Liver (tissue), 9 donors: ENCODE measurements around the gene STPG4. TPM values are rescaled to one million over a fixed set of nuclear protein-coding genes. Genes with fewer than 3 reads are reported as not detected.

Source experiments
- DNase-seq: peaks from one replicate; pipeline ENCODE4 v3.0.0-alpha.2; 2017; ENCODE audit warnings: low spot score
- H3K27ac ChIP-seq, 2 donors: one replicate each; pipeline ENCODE4 v1.7.0; 2013; ENCODE audit warnings: inconsistent platforms in 2 of 2, low read length in 2 of 2, control low read depth in 1 of 2, low read depth in 1 of 2, mild to moderate bottlenecking in 1 of 2
- H3K27me3 ChIP-seq, 4 donors: one replicate each; pipeline versions ENCODE4 v1.6.1 to v1.7.0; 2013; ENCODE audit warnings: low read length in 3 of 4, inconsistent platforms in 1 of 4, mild to moderate bottlenecking in 1 of 4, moderate library complexity in 1 of 4; ENCODE audit not compliant: control insufficient read depth in 4 of 4, insufficient read depth in 4 of 4
- H3K36me3 ChIP-seq, 4 donors: one replicate each; pipeline versions ENCODE4 v1.6.1 to v1.7.0; 2013; ENCODE audit warnings: low read length in 3 of 4, mild to moderate bottlenecking in 3 of 4, low read depth in 1 of 4, moderate library complexity in 1 of 4; ENCODE audit not compliant: control insufficient read depth in 4 of 4, insufficient read depth in 3 of 4
- H3K4me1 ChIP-seq, 4 donors: one replicate each; pipeline versions ENCODE4 v1.6.1 to v1.7.0; 2013; ENCODE audit warnings: low read length in 3 of 4, mild to moderate bottlenecking in 3 of 4, moderate library complexity in 1 of 4; ENCODE audit not compliant: control insufficient read depth in 4 of 4, insufficient read depth in 4 of 4
- H3K4me3 ChIP-seq, 3 donors: one replicate each; pipeline versions ENCODE4 v1.6.1 to v1.7.0; 2013; ENCODE audit warnings: low read length in 3 of 3, control low read depth in 1 of 3, low read depth in 1 of 3, mild to moderate bottlenecking in 1 of 3
- H3K9ac ChIP-seq, 2 donors: one replicate each; pipeline ENCODE4 v1.7.0; 2013; ENCODE audit warnings: low read length in 2 of 2, mild to moderate bottlenecking in 2 of 2, moderate library complexity in 2 of 2, control low read depth in 1 of 2, low read depth in 1 of 2
- H3K9me3 ChIP-seq, 4 donors: one replicate each; pipeline versions ENCODE4 v1.6.1 to v1.7.0; 2013; ENCODE audit warnings: low read length in 3 of 4; ENCODE audit not compliant: control insufficient read depth in 4 of 4
- CTCF ChIP-seq: fragments of 150-350 bp; IDR thresholded peaks from 2 replicates; pipeline ENCODE4 v1.5.1; 2017; ENCODE audit warnings: improper control_type of control experiment, low read depth, low read length; ENCODE audit not compliant: missing input control
- EGR1 ChIP-seq, 2 donors: IDR thresholded peaks; 2 replicates each; pipeline ENCODE4 v1.6.1; 2016 to 2018; ENCODE audit warnings: antibody characterized with exemption in 2 of 2, low read depth in 2 of 2
- FOXA1 ChIP-seq: IDR thresholded peaks from 2 replicates; pipeline ENCODE4 v1.6.1; 2016; ENCODE audit warnings: antibody characterized with exemption
- FOXA2 ChIP-seq: IDR thresholded peaks from 2 replicates; pipeline ENCODE4 v1.6.1; 2016; ENCODE audit warnings: antibody characterized with exemption
- GABPA ChIP-seq, 2 donors: IDR thresholded peaks in 1 of 2; conservative IDR thresholded peaks in 1 of 2; 2 replicates each; pipeline ENCODE4 v1.6.1; 2016; ENCODE audit warnings: antibody characterized with exemption in 2 of 2, mild to moderate bottlenecking in 1 of 2, moderate library complexity in 1 of 2
- HNF4A ChIP-seq, 2 donors: conservative IDR thresholded peaks; 2 replicates each; pipeline ENCODE4 v1.6.1; 2016; ENCODE audit warnings: antibody characterized with exemption in 2 of 2, mild to moderate bottlenecking in 2 of 2
- HNF4G ChIP-seq: IDR thresholded peaks from 2 replicates; pipeline ENCODE4 v1.6.1; 2016; ENCODE audit warnings: antibody characterized with exemption
- JUND ChIP-seq, 2 donors: IDR thresholded peaks; 2 replicates each; pipeline ENCODE4 v1.6.1; 2016; ENCODE audit warnings: antibody characterized with exemption in 2 of 2
- MAX ChIP-seq: IDR thresholded peaks from 2 replicates; pipeline ENCODE4 v1.6.1; 2016; ENCODE audit warnings: antibody characterized with exemption
- NR2F2 ChIP-seq: IDR thresholded peaks from 2 replicates; pipeline ENCODE4 v1.6.1; 2016; ENCODE audit warnings: antibody characterized with exemption
- RAD21 ChIP-seq, 2 donors: IDR thresholded peaks; 2 replicates each; pipeline ENCODE4 v1.6.1; 2016; ENCODE audit warnings: antibody characterized with exemption in 2 of 2, mild to moderate bottlenecking in 2 of 2
- REST ChIP-seq: IDR thresholded peaks from 2 replicates; pipeline ENCODE4 v1.6.1; 2016; ENCODE audit warnings: antibody characterized with exemption, mild to moderate bottlenecking
- RXRA ChIP-seq, 2 donors: IDR thresholded peaks; 2 replicates each; pipeline ENCODE4 v1.6.1; 2017 to 2018; ENCODE audit warnings: antibody characterized with exemption in 2 of 2, mild to moderate bottlenecking in 1 of 2
- SP1 ChIP-seq: IDR thresholded peaks from 2 replicates; pipeline ENCODE4 v1.6.1; 2018; ENCODE audit warnings: antibody characterized with exemption, mild to moderate bottlenecking
- TAF1 ChIP-seq: conservative IDR thresholded peaks from 2 replicates; pipeline ENCODE4 v1.6.1; 2016; ENCODE audit warnings: antibody characterized with exemption, mild to moderate bottlenecking
- YY1 ChIP-seq: IDR thresholded peaks from 2 replicates; pipeline ENCODE4 v1.6.1; 2016; ENCODE audit warnings: antibody characterized with exemption, mild to moderate bottlenecking
- WGBS: extraction: QIAGEN DNeasy Blood & Tissue Kit; methylation state at CpG from one replicate; pipeline ENCODE4 v1.1.7; 2013; 5-methylcytosine and 5-hydroxymethylcytosine counted together
- polyA plus RNA-seq, 2 donors: library from polyadenylated mRNA; stranded (reverse) in 1 of 2; unstranded in 1 of 2; fragments of 200-250 nt in 1 of 2; fragments of >200 nt in 1 of 2; fragmentation: Nextera tagmentation in 1 of 2; extraction: Ambion mirVana in 1 of 2; gene quantifications; one replicate each; pipeline versions ENCODE4 v1.2.1 to v1.2.3, GENCODE V29; 2013 to 2015
- total RNA-seq, 2 donors: library from RNA; depleted of rRNA; stranded (reverse); fragments of >200 nt; gene quantifications; one replicate each; pipeline ENCODE4 v1.2.3, GENCODE V29; 2014
- TF ChIP-seq, protein P1 (sequence below): IDR thresholded peaks from 2 replicates; pipeline ENCODE4 v1.6.1; 2016; ENCODE audit warnings: antibody characterized with exemption
- TF ChIP-seq, protein P2 (sequence below): IDR thresholded peaks from 2 replicates; pipeline ENCODE4 v1.6.1; 2016; ENCODE audit warnings: antibody characterized with exemption
- donor health status: healthy.
- donor health status: healthy.
- donor health status: healthy.
- donor health status: healthy.
- donor health status: healthy.

Gene STPG4
- total and polyA plus RNA-seq, 4 donors: 0.25 TPM; not detected in 3

DNA sequence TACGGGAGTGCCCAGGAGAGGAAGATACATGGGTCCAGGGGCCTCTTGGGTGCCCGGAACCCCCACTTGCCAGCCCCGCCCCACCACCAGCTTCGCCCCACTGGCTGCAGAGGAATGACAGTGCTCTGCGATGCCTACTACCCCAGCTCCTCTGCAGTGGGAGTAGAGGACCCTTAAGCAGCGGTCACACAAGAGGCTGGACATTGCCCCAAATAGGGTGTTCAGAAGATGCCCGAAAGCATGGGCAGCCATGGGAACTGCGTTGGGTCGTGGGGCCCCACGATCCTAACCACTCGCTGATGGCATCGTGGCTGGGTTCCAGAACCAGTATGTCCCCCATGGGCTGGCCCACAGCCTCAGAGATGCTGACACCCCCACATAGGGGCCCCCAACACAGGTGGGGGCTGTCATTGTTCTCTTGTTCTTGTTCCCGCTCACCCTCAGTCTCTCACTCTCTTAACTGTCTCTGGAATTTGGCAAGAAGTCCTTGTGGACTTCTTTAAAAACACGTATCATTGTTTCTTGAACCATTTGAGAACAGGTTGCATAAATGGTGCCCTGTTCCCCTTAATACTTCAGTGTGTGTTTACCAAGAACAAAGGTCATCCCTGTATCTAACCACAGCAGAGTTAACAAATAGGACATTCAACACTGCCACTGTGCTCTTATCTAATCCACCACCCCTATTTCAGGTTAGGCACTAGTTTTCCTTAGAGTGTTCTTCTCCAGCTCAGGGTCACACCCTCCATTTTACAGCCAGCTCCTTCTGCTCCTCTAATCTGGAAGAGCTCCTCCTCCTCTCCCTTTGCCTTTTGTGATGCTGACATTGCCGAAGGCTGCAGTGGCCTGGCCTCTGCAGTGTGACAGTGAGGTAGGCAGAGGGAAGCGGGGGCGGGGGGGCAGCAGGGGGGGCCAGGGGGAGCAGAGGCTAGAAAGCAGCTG lies 76.3 kb downstream of the STPG4 start:
- TF ChIP-seq RXRA (IDR thresholded peaks at IDR 0.05) (peak; percentile 88 to 93), SP1 (peak; percentile 99), FOXA2 (peak; percentile 89), YY1 (peak; percentile 83), GABPA (IDR thresholded peaks at IDR 0.05 in 1 of 2, conservative IDR thresholded peaks at IDR 0.05 in 1 of 2) (no peak), FOXA1 (peak; percentile 92), MAX (peak; percentile 51), CTCF (no peak), REST (peak; percentile 83), HNF4A (conservative IDR thresholded peaks at IDR 0.05) (peak; percentile 94 to 96), TAF1 (no peak), NR2F2 (peak; percentile 77), RAD21 (IDR thresholded peaks at IDR 0.05) (peak; percentile 65 to 71), EGR1 (IDR thresholded peaks at IDR 0.05; ENCODE audit: low read depth in 2 of 2) (peak in 1 of 2 donors; percentile 37), HNF4G (peak; percentile 76), JUND (IDR thresholded peaks at IDR 0.05) (peak; percentile 62 to 76)
- TF ChIP-seq, protein P1, sequence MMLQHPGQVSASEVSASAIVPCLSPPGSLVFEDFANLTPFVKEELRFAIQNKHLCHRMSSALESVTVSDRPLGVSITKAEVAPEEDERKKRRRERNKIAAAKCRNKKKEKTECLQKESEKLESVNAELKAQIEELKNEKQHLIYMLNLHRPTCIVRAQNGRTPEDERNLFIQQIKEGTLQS: no peak
- TF ChIP-seq, protein P2, sequence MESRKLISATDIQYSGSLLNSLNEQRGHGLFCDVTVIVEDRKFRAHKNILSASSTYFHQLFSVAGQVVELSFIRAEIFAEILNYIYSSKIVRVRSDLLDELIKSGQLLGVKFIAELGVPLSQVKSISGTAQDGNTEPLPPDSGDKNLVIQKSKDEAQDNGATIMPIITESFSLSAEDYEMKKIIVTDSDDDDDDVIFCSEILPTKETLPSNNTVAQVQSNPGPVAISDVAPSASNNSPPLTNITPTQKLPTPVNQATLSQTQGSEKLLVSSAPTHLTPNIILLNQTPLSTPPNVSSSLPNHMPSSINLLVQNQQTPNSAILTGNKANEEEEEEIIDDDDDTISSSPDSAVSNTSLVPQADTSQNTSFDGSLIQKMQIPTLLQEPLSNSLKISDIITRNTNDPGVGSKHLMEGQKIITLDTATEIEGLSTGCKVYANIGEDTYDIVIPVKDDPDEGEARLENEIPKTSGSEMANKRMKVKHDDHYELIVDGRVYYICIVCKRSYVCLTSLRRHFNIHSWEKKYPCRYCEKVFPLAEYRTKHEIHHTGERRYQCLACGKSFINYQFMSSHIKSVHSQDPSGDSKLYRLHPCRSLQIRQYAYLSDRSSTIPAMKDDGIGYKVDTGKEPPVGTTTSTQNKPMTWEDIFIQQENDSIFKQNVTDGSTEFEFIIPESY: no peak
- Histone ChIP-seq H3K9me3 (no peaks in the 10 kb centered on the region), H3K4me1 (peaks cover 11 to 32% (median 24%) of the 10 kb centered on the region in 4 donors), H3K27me3 (no peaks in the 10 kb centered on the region), H3K9ac (no peak overlapping the region), H3K36me3 (peaks cover 0 to 1% (median 0%) of the 10 kb centered on the region in 4 donors), H3K27ac (peak overlapping the region; percentile 57 to 80), H3K4me3 (peak overlapping the region in 2 of 3 donors; percentile 13 to 54)
- 74% methylated on average over 17 of the region's 17 CpGs for WGBS
- DNase-seq: no peak
